Kidney (tissue), 14 donors: ENCODE results near the gene IGFL1. TPM values are rescaled to one million over a fixed set of nuclear protein-coding genes. Genes with fewer than 3 reads are reported as not detected.

Experiments used
- DNase-seq, 5 donors: peaks; one replicate each; pipeline ENCODE4 v3.0.0-alpha.2; 2013 to 2020
- FAIRE-seq: peaks from 2 replicates; lab custom pipeline; 2012; peaks lifted over from hg19 to GRCh38; lab: Jason Lieb, UNC
- H3K27ac ChIP-seq, 2 donors: one replicate each; pipeline ENCODE4 v1.7.0; 2013; ENCODE audit warnings: low read depth in 2 of 2, low read length in 2 of 2, inconsistent platforms in 1 of 2
- H3K27me3 ChIP-seq: one replicate; pipeline ENCODE4 v1.7.1; 2013; ENCODE audit warnings: low read length, inconsistent platforms; ENCODE audit not compliant: control insufficient read depth, insufficient read depth
- H3K36me3 ChIP-seq, 3 donors: one replicate each; pipeline versions ENCODE4 v1.7.0 to v1.7.1; 2013; ENCODE audit warnings: low read length in 3 of 3, control low read depth in 1 of 3, inconsistent platforms in 1 of 3; ENCODE audit not compliant: insufficient read depth in 3 of 3, control insufficient read depth in 2 of 3
- H3K4me1 ChIP-seq, 3 donors: one replicate each; pipeline versions ENCODE4 v1.7.0 to v1.7.1; 2013; ENCODE audit warnings: low read length in 3 of 3, inconsistent platforms in 1 of 3, low read depth in 1 of 3; ENCODE audit not compliant: control insufficient read depth in 2 of 3, insufficient read depth in 2 of 3
- H3K4me3 ChIP-seq, 3 donors: one replicate each; pipeline versions ENCODE4 v1.7.0 to v1.8.1; 2013; ENCODE audit warnings: low read length in 3 of 3, control low read depth in 1 of 3, inconsistent platforms in 1 of 3
- H3K9ac ChIP-seq, 3 donors: one replicate each; pipeline versions ENCODE4 v1.7.0 to v1.7.1; 2013; ENCODE audit warnings: low read length in 3 of 3, control low read depth in 1 of 3, inconsistent platforms in 1 of 3
- H3K9me3 ChIP-seq, 3 donors: one replicate each; pipeline versions ENCODE4 v1.7.0 to v1.7.1; 2013; ENCODE audit warnings: low read length in 3 of 3, control low read depth in 1 of 3, inconsistent platforms in 1 of 3; ENCODE audit not compliant: control insufficient read depth in 2 of 3, insufficient read depth in 1 of 3
- intact Hi-C: fragments of 100-400 bp; cut with DNase I; formaldehyde crosslinking; loops from one replicate; pipeline ENCODE4 v1.11.1; 2022
- polyA plus RNA-seq: library from polyadenylated mRNA; stranded (reverse); fragments of 350-450 nt; fragmentation: Illumina TruSeq; extraction: RNeasy Lipid Tissue Mini Kit (QIAGEN cat#74804); gene quantifications from one replicate; pipeline ENCODE4 v1.2.3, GENCODE V29; 2014; ENCODE audit warnings: low read depth, low replicate concordance; ENCODE audit not compliant: insufficient read depth
- total RNA-seq: library from RNA; stranded (reverse); fragmentation: NEBNext Ultra II Directional; extraction: Animal tissue kit (Norgen Biotek cat#: 25700); gene quantifications from one replicate; pipeline ENCODE4 v1.2.1, GENCODE V29; 2021
- TF ChIP-seq, protein P1 (sequence below): IDR thresholded peaks from 3 replicates; pipeline ENCODE4 v1.5.1; 2012; ENCODE audit warnings: mild to moderate bottlenecking, moderate library complexity, borderline replicate concordance; ENCODE audit not compliant: insufficient read depth; ENCODE audit errors: extremely low read depth
- donor health status: control.
- donor health status: control.
- donor health status: control.
- donor health status: control.
- donor health status: control.
- donor health status: DM: yes; HTN: yes; CAD: no.
- donor health status: Normal renal cell carcinoma (clear cell type).

IGFL1 gene
- total and polyA plus RNA-seq, 2 donors from 2014 or later: not detected

DNA sequence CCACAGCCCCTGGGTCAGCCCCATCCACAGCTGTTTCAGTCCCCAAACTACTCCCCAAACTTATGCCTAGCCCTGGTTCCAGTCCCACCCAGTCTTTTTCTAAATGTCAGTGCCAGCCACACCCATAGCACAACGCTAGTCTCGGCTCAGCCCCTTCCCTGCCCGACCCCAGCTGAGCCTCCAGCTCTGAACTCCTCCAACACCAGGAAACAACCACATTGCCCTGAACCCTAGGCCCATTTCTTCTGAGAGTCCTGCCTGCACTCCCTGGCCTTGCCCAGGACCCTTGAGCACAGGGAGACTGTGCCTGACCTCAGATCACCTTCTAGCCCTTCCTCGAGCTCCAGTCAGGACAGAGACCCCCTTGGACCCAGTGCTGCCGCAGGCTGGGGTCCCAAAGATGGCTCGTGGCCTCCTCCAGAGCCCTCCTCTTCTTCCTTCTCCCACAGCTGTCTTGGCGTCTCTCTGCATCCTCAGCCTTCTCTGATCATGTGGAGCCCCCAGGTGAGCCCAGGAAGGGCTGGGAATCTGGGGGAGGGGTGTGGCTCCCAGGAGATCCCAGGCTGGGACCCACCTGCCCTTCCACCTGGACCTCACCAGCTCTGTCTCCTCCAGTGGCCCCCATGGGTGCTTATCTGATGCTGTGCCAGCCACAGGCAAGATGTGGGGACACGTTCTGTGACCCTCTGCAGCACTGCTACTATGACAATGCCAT lies 33.0 kb upstream of the IGFL1 start:
- H3K27ac ChIP-seq: no peak overlapping the region
- FAIRE-seq (no peak), DNase-seq (no peak)
- no peaks in the 10 kb centered on the region for H3K9me3 ChIP-seq
- intact Hi-C loops: no loop called here
- H3K4me3 ChIP-seq: no peak overlapping the region
- no peaks in the 10 kb centered on the region for H3K36me3 ChIP-seq
- no peaks in the 10 kb centered on the region for H3K4me1 ChIP-seq
- no peak overlapping the region for H3K9ac ChIP-seq
- H3K27me3 ChIP-seq: no peaks in the 10 kb centered on the region
- TF ChIP-seq, protein P1, sequence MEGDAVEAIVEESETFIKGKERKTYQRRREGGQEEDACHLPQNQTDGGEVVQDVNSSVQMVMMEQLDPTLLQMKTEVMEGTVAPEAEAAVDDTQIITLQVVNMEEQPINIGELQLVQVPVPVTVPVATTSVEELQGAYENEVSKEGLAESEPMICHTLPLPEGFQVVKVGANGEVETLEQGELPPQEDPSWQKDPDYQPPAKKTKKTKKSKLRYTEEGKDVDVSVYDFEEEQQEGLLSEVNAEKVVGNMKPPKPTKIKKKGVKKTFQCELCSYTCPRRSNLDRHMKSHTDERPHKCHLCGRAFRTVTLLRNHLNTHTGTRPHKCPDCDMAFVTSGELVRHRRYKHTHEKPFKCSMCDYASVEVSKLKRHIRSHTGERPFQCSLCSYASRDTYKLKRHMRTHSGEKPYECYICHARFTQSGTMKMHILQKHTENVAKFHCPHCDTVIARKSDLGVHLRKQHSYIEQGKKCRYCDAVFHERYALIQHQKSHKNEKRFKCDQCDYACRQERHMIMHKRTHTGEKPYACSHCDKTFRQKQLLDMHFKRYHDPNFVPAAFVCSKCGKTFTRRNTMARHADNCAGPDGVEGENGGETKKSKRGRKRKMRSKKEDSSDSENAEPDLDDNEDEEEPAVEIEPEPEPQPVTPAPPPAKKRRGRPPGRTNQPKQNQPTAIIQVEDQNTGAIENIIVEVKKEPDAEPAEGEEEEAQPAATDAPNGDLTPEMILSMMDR: no peak

DNA sequence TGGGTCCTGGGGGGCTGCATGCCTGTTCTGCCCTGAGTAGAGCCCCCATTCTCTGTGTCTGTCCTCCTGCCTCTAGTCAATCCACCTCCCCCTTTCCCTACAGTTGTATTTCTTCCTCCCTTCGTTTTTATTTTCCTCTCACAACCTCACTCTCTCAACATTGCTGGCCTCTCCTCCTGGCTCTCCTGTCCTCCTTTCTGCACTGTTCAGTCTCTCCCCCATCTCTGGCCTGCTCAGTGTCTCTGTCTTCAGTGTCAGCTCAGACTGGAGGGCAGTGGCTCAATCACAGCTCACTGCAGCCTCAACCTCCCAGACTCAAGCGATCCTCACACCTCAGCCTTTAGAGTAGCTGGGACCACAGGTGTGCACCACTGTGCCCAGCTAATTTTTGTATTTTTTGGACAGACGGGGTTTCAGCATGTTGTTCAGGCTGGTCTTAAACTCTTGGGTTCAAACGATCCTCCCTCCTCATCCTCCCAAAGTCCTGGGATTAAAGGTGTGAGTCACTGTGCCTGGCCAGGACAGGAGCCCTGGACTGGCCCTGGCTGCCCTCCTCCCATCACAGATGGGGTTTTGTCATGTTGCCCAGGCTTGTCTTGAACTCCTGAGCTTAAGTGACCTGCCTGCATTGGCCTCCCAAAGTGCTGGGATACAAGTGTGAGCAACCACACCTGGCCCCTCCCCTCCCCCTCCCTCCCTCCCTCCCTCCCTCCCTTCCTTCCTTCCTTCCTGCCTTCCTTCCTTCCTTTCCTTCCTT lies 32.0 kb upstream of the IGFL1 start:
- intact Hi-C loops: no loop called here
- Histone ChIP-seq H3K4me3 (no peak overlapping the region), H3K27ac (no peak overlapping the region), H3K36me3 (no peaks in the 10 kb centered on the region), H3K4me1 (no peaks in the 10 kb centered on the region), H3K9me3 (no peaks in the 10 kb centered on the region), H3K27me3 (no peaks in the 10 kb centered on the region), H3K9ac (no peak overlapping the region)
- TF ChIP-seq, protein P1: no peak
- FAIRE-seq (no peak), DNase-seq (no peak)

DNA sequence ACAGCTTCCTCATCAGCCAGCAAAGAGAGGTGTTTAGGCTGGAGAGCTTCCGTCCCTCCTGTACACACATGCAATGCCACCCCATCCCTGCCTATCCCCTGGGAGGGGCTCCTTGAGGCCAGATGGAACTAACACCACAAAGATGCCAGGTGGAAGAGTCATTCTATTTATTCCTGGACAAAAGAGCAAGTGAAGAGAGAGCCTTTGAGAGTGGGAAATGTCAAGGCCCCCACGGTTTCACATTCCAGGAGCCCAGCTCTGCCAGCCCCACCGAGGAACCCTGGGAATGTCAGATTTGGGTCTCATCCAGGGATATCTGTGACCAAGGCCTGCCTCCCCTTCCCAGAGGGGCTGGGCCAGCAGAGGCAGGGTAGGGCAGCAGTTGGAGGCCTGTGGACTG lies 30.8 kb upstream of the IGFL1 start:
- no peaks in the 10 kb centered on the region for H3K27me3 ChIP-seq
- intact Hi-C loops: no loop called here
- no peak for FAIRE-seq
- no peak overlapping the region for H3K9ac ChIP-seq
- no peaks in the 10 kb centered on the region for H3K4me1 ChIP-seq
- H3K9me3 ChIP-seq: no peaks in the 10 kb centered on the region
- TF ChIP-seq, protein P1: no peak
- no peak overlapping the region for H3K4me3 ChIP-seq
- no peak for DNase-seq
- no peaks in the 10 kb centered on the region for H3K36me3 ChIP-seq
- no peak overlapping the region for H3K27ac ChIP-seq
